ELF-1 (cell line): ENCODE data around the gene CLRN3.

Experiments
- DNase-seq: peaks from one replicate; pipeline ENCODE4 v3.0.0-alpha.2; 2016; ENCODE audit warnings: low read depth, low spot score

Gene CLRN3

DNA sequence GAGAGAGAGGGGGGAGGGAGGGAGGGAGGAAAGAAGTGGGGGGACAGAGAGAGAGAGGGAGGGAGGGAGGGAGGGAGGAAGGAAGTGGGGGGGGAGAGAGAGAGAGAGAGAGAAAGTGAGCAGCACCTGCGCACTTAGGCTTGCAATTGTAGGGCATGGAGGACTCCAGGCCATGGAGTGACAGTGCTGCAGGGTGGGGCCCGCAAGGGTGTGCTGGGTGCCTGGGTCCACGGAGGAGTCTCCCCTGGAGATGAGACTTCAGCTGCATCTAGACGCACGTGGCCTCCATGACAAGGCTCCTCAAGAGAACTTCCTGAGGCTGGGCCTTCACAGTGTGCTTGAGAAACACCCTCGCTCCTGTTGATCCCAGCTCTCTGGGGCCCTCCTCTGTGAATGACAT, 44.5 kb downstream of the CLRN3 start:
- no peak for DNase-seq

DNA sequence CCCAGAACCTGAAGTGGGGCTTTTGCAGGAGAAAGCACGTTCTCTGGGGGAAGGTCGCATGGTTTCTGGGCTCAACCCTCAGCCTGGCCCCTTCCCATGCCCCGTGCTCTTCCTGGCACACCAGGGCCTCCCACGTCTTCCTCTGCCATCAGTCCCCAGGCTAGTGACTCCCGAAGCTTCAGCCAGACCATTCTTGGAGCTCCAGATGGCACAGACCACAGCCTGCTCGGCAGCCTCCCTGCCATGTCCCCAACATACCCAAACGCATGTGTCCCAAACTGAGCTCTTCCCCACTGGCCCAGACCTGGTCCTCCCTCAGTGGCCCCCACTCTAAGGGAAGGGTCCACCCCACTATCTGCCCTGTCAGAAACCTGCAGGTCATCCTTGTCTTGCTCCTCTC, 47.0 kb downstream of the CLRN3 start:
- DNase-seq, result no peak

DNA sequence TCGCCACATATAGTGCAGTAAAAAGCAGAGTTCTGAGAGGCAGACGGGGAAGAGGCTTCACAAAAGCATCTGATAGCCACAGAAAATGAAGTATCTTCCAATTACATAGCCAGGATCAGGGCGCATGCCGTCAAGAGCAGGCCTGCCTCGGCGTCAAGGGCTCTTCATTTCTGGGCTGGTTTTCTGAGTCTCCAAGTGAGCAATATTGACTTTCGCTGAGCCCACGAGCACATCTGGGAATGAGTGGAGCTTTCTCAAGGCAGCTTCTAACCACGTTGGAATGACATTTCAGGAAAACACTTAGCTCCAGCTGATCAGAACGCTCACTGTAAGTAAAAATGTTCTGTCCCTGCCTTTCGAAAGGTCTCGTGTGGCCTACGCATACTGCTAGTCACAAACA, 51.9 kb downstream of the CLRN3 start:
- DNase-seq, result no peak

DNA sequence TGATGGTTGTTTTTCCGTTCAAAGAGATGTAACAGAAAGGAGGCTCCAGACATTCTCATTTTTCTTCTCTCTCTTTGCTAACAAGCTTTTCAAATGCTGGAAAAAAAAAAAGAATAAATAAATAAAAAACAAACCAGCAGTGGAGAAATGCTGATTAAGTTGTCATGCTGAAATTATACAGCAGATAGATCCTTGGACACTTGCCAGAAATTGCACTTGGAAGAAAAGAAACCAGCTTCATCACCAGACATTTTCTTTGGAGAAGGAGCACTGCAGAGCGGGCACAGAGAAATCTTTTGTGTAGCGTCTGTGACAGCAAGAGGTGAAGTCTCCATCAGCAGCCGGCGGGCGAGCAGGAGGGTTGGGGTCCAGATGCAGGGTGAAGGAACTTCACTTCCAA, 55.8 kb downstream of the CLRN3 start:
- DNase-seq, result no peak

DNA sequence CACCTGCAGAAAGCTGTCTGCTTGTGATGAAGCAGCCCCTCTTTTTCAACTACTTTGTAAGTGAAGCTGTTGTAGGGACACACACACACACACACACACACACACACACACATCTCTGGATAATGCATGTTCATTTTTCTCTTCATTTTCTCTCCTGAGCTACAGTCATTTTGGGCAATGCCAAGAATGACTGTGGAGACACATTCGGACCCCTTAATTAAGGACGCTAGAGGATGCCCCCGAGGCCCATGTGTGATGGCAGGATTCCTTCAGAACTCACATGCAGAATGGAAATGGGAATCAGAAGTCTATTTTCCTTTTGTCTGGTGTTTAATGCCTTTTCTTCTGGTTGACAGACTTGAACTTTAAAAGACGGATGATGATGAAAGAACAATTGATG, 56.6 kb downstream of the CLRN3 start:
- no peak for DNase-seq

DNA sequence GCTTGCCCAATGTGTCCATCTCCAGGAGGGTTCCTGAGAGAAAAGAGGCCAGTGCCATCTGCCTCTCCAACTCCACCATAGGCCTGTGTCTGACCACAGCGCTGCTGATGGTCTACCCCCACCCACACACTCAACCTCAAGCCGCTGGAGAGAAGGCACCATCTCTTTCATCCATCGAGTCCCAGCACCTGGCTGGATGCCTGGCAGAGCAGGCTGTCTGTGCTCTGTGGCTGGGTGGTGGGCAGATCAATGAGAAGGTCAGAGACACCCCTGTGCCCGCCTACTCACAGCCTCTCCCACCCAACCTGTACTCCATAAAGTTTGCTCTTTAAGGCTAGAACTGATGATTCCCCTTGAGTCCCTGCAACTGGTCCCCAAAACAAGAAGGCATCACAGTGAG, 58.0 kb downstream of the CLRN3 start:
- DNase-seq, result no peak

DNA sequence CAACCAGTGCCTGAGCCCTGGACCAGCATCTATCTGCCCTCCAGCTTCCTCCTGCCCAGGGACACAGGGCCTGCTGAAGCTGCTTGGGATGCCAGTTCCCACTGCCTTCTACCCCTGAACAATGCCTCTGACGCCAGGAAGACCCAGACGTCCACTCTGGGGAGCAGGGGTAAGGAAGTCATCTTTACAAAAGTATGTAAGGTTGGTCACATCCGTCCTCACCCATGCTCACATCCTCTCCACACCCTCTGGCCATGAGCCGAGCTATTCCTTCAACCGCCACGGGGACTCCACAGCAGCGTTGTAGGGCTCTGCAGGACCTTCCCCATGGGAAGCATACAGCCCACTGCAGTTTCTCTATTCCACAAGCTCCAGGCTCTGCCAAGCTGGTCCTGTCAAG, 58.5 kb downstream of the CLRN3 start:
- DNase-seq, result no peak

DNA sequence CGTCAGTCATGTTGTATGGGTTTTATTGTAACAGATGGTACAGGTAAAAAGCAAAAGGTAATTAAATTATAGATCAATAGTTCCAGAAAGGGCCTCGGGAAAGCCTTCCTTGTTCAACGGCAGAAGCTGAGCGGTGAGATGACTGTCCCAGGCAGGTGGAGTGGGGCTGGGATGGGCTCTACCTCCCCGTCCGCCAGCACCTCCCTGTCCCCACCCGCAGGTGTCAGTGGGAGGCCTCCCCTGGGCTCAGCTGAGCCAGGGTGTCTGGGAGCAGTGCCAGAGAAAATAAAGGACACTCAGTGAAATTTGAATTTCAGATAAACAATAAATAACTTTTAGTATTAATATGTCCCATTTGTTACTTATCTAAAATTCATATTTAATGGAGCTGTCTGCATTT, 58.9 kb downstream of the CLRN3 start:
- no peak for DNase-seq

DNA sequence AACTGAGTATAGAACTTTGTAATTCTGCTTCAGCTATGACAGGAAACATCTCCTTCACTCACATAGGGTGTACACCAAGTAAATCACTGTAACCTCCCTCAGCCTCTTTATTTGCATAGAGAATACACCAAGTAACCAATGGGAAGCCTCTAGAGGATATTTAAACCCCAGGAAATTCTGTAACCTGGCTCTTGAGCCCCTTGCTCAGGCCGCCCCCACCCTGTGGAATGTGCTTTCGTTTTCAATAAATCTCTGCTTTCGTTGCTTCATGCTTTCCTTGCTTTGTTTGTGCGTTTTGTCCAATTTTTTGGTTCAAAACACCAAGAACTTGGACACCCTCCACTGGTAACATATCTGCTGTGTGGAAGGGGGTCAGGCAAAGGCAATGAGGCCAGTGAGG, 60.2 kb downstream of the CLRN3 start:
- no peak for DNase-seq

DNA sequence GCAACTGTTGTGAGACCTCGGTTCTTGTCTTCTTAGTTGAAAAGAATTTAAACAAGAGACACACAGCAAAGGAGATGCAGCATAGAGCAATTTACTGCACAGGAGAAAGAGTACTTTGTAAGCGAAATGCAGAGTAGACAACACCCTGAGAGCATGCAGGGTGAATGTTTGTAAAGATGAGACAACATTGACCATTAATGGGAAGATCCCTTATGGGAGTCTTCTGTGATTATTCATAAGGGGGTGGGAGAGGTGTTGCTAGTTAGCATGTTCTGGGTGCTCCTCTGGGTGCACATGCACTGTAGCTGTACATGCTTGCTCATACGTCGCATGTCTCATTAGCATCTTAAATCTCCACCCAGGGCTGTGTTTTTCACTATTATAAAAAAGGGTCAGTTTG, 62.3 kb downstream of the CLRN3 start:
- DNase-seq, result no peak
